ENCODE data around the gene ZNF827. TPM values are rescaled to one million over a fixed set of nuclear protein-coding genes. Genes with fewer than 3 reads are reported as not detected.
A peak's percentile ranks its signal among the peaks of the same experiment; 100 is the strongest.

ZNF827 gene
- total and polyA plus RNA-seq, 7 donors = 1.8 to 37.7 (median 11.3) TPM

DNA sequence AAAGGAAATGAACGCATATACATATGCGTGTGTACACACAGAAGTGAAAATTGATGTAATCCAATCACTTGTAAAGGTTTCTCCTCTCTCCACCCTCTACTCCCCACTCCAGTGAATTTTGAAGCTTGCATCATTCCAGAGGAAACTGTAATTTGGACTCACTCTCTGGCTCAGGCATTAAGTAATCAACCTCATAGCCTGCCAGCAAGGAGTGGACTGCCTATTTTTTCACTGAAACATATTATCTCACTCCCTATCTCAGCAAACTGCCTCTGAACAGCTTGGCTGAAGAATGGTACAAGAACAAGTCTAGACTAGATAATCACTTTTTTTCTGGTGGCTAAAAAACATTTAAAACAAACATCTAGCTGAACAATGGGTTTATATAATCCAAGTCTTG, 134.5 kb downstream of the ZNF827 start:
- Histone ChIP-seq H3K9me3 (no peaks in the 10 kb centered on the region), H3K4me1 (peaks cover 0 to 22% (median 14%) of the 10 kb centered on the region in 4 donors), H3K4me3 (no peak overlapping the region), H3K27me3 (no peaks in the 10 kb centered on the region), H3K27ac (peak overlapping the region in 1 of 4 donors; percentile 7), H3K36me3 (no peaks in the 10 kb centered on the region)
- intact Hi-C loops (cut with DNase I) = no loop called here
- no peak for TF ChIP-seq POLR2AphosphoS5 (IDR thresholded peaks at IDR 0.05)
- no peak for TF ChIP-seq POLR2A (IDR thresholded peaks at IDR 0.05)
- TF ChIP-seq, protein P1, sequence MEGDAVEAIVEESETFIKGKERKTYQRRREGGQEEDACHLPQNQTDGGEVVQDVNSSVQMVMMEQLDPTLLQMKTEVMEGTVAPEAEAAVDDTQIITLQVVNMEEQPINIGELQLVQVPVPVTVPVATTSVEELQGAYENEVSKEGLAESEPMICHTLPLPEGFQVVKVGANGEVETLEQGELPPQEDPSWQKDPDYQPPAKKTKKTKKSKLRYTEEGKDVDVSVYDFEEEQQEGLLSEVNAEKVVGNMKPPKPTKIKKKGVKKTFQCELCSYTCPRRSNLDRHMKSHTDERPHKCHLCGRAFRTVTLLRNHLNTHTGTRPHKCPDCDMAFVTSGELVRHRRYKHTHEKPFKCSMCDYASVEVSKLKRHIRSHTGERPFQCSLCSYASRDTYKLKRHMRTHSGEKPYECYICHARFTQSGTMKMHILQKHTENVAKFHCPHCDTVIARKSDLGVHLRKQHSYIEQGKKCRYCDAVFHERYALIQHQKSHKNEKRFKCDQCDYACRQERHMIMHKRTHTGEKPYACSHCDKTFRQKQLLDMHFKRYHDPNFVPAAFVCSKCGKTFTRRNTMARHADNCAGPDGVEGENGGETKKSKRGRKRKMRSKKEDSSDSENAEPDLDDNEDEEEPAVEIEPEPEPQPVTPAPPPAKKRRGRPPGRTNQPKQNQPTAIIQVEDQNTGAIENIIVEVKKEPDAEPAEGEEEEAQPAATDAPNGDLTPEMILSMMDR (IDR thresholded peaks at IDR 0.05) = no peak
- no peak for TF ChIP-seq EP300 (IDR thresholded peaks at IDR 0.05)
- no peak for DNase-seq
- WGBS, 2 donors = 79 to 90% methylated on average over 2 of the region's 2 CpGs

DNA sequence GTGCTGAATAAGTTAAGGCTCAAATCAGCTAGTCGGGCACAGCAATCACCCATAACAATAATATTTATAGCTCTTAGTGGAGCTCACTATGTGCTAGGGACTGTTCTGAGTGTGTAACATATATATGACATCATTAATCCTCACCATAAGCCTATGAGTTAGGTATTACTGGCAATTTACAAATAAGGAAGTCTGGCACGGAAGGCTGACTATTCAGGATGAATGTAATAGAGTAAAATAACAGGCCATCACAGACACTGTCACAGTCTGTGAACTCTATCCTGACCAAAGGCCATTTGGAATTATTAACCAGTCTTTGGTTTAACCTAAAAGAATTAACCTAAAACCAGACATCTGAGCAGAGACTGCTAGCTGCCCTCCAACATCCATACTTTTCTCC, 139.4 kb downstream of the ZNF827 start:
- H3K36me3 ChIP-seq = no peaks in the 10 kb centered on the region
- H3K4me3 ChIP-seq = no peak overlapping the region
- H3K9me3 ChIP-seq = no peaks in the 10 kb centered on the region
- TF ChIP-seq, protein P1 (IDR thresholded peaks at IDR 0.05) = no peak
- TF ChIP-seq POLR2AphosphoS5 (IDR thresholded peaks at IDR 0.05) (no peak), EP300 (IDR thresholded peaks at IDR 0.05) (no peak), POLR2A (IDR thresholded peaks at IDR 0.05) (no peak)
- no peaks in the 10 kb centered on the region for H3K27me3 ChIP-seq
- 78 to 86% methylated on average over 2 of the region's 2 CpGs for WGBS, 2 donors
- no peak for DNase-seq
- intact Hi-C loops (cut with DNase I) = no loop called here
- peaks cover 0 to 5% (median 2%) of the 10 kb centered on the region in 4 donors for H3K4me1 ChIP-seq
- no peak overlapping the region for H3K27ac ChIP-seq

DNA sequence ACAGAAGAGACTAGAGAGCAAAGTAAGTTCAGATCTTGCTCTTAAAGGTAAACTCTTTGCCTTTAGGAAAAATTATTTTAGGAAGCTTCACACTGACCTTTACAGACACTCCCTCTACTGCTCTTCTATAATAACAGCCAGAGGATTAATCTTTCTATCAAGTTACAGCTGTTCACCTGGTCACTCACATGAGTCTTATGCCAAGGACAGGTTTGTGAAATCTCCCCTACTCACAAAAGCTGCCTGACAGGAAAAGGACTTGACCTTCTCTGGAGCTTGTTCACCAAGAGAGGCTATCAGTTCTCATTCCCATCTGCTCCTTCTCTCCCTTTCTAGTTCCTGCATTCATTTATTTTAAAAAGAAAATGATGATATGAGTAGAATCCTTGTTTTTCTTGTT, 141.3 kb downstream of the ZNF827 start:
- H3K4me1 ChIP-seq = no peaks in the 10 kb centered on the region
- H3K27me3 ChIP-seq = no peaks in the 10 kb centered on the region
- H3K36me3 ChIP-seq = no peaks in the 10 kb centered on the region
- TF ChIP-seq POLR2AphosphoS5 (IDR thresholded peaks at IDR 0.05) = no peak
- TF ChIP-seq, protein P1 (IDR thresholded peaks at IDR 0.05) = no peak
- TF ChIP-seq EP300 (IDR thresholded peaks at IDR 0.05) = no peak
- TF ChIP-seq POLR2A (IDR thresholded peaks at IDR 0.05) = no peak
- no peak overlapping the region for H3K4me3 ChIP-seq
- H3K27ac ChIP-seq = no peak overlapping the region
- no peak for DNase-seq
- no peaks in the 10 kb centered on the region for H3K9me3 ChIP-seq
- intact Hi-C loops (cut with DNase I) = no loop called here

DNA sequence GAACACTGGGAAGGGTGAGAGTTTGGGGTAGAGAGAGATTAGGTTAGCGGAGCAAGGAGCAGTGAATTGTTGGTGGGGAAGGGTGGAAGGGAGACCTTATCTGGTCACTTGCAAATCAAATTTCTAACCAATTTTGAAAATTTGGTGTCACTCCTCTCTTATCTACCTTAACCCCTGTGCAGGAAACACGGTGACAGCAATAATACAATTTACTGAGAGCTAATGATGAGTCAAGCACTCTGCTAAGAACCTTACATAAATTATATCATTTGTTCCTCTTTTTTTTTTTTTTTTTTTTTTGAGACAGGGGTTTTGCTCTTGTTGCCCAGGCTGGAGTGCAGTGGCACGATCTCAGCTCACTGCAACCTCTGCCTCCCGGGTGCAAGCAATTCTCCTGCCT, 142.3 kb downstream of the ZNF827 start:
- Histone ChIP-seq H3K4me1 (no peaks in the 10 kb centered on the region), H3K27ac (no peak overlapping the region), H3K27me3 (no peaks in the 10 kb centered on the region), H3K4me3 (no peak overlapping the region), H3K9me3 (no peaks in the 10 kb centered on the region), H3K36me3 (peaks cover 0 to 3% (median 0%) of the 10 kb centered on the region in 4 donors)
- no peak for DNase-seq
- intact Hi-C loops (cut with DNase I) = no loop called here
- TF ChIP-seq, protein P1 (IDR thresholded peaks at IDR 0.05) = no peak
- TF ChIP-seq POLR2A (IDR thresholded peaks at IDR 0.05) = no peak
- no peak for TF ChIP-seq EP300 (IDR thresholded peaks at IDR 0.05)
- TF ChIP-seq POLR2AphosphoS5 (IDR thresholded peaks at IDR 0.05) = no peak
- WGBS, 2 donors = 86 to 91% methylated on average over 4 of the region's 4 CpGs

DNA sequence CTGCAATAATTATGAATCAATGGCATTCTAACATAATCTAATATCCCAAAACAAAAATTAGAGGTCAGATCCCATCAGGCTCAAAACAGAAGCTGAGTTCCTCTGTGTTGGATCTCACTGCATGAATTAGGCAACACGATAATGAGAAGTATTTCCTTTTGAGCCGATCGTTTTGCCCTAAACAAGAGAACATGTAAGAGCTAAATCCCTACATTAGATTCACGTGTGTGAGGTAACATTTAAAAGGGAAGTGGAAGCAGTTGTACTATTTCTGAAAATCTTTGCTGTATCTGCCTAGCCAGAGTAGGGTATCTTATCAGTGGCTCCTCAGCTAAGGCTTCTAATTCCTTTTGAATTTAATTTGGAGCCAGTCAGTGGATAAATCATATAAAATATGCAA, 143.1 kb downstream of the ZNF827 start:
- WGBS, 2 donors = 82 to 89% methylated on average over 4 of the region's 4 CpGs
- Histone ChIP-seq H3K9me3 (no peaks in the 10 kb centered on the region), H3K4me3 (no peak overlapping the region), H3K27ac (no peak overlapping the region), H3K4me1 (no peaks in the 10 kb centered on the region), H3K27me3 (no peaks in the 10 kb centered on the region), H3K36me3 (peaks cover 0 to 3% (median 0%) of the 10 kb centered on the region in 4 donors)
- intact Hi-C loops (cut with DNase I) = no loop called here
- no peak for TF ChIP-seq POLR2A (IDR thresholded peaks at IDR 0.05)
- no peak for TF ChIP-seq EP300 (IDR thresholded peaks at IDR 0.05)
- no peak for TF ChIP-seq POLR2AphosphoS5 (IDR thresholded peaks at IDR 0.05)
- TF ChIP-seq, protein P1 (IDR thresholded peaks at IDR 0.05) = no peak
- DNase-seq = no peak
